Inferior parietal cortex (tissue), 1 donor: ENCODE measurements around the gene SART3.
"Not testable (repeated sequence)": the region's sequence is repeated elsewhere in the genome, so short reads cannot be mapped to it uniquely, and the experiment has no call there.

ENCODE experiments used
- DNase-seq: peaks from one replicate; pipeline ENCODE4 v3.0.0-alpha.2; 2016; ENCODE audit errors: extremely low spot score

The SART3 gene

GRCh38 chr12:108491256-108491655 is 69.7 kb downstream of the SART3 start:
- no peak for DNase-seq

DNA sequence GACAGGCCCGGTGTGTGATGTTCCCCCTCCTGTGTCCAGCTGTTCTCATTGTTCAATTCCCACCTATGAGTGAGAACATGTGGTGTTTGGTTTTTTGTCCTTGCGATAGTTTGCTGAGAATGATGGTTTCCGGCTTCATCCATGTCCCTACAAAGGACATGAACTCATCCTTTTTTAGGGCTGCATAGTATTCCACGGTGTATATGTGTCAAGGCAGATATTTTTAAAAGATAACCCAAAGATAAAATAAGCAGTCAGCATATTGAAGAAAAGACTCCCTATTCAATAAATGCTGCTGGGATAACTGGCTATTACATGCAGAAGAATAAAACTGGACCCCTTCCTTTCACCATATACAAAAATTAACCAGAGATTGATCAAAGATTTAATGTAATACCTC is 73.9 kb downstream of the SART3 start:
- not testable (repeated sequence) for DNase-seq

DNA sequence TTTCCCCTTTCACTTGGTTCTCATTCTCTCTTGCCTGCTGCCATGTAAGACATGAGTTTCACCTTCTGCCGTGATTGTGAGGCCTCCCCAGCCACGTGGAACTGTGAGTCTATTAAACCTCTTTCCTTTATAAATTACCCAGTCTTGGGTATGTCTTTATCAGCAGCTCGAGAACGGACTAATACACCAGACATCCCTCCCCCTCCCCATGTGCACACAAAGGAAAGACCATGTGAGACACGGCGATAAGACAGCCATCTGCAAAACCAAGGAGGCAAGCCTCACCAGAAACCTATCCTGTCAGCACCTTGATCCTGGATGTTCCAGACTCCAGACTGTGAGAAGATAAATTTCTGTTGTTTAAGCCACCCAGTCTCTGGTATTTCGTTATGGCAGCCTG is 75.6 kb downstream of the SART3 start:
- not testable (repeated sequence) for DNase-seq

DNA sequence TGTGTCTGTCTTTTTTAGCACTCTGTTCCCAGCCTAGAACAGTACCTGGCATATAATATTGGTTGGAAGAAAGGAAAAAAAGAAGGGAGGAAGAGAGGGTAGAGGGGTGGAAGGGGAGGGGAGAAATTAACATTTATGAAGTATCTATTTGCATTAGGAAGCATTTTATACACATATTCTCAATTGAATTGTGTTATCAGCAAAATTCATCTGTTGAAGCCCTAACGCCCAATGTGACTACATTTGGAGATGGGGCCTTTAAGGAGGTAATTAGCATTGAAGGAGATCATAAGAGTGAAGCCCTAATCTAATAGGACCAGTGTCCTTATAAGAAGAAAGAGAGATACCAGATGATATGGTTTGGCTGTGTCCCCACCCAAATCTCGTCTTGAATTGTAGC is 76.1 kb downstream of the SART3 start:
- DNase-seq, result no peak

DNA sequence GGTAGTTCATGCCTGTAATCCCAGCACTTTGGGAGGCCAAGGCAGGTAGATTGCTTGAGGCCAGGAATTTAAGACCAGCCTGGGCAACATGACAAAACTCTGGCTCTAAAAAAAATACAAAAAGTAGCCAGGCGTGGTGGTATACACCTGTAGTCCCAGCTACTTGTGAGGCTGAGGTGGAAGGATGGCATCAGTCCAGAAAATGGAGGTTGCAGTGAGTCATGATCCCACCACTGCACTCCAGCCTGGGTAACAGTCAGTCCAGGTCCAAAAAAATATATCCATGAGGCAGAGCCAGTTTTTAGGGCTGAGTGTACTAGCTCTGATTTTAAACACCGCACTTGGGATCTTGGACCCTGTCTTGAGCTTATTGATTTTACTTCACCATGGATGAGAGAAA is 76.5 kb downstream of the SART3 start:
- no peak for DNase-seq

DNA sequence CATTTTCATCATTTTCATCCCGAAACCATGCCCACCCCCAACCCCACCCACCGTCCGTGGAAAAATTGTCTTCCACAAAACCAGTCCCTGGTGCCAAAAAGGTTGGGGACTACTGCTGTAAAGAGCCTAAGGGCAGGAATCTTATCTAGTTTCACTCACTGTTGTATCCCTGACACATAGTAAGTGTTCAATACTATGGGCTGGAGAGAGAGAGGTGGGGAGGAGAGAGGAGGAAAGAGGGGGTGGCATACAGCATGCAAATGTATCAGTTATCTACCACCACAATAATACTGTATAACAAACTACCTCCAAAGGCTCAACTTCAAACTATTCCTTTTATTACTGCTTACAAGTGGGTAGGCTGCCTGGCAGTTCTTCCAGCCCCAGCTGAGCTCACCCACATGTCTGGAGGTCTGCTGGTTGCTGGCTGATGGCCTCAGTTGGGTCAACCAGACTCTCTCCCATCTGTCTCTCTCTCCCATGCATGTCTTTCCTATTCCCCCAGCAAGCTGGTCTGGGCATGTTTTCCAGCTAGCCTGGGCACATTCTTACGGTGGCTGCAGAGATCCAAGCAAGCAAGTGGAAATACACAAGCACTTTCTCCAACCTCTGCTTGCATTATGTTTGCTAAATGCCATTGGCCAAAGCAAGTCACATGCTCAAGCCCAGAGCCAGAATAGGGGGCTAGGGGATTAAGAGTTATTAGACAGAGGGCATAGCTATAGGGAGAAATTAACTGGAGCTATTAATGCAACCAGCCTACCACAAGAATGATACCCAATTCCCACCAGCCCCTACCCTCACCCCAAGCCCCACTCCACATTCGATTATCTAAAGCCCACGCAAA is 77.5 kb downstream of the SART3 start:
- DNase-seq, result no peak

- no peak for DNase-seq
Measured at GRCh38 chr12:108482717-108483212, 78.2 kb downstream of the SART3 start.

- no peak for DNase-seq
Measured at GRCh38 chr12:108479364-108480070, 81.5 kb downstream of the SART3 start.

- no peak for DNase-seq
Measured at GRCh38 chr12:108478611-108479206, 82.3 kb downstream of the SART3 start.

- no peak for DNase-seq
Measured at GRCh38 chr12:108477881-108478259, 83.1 kb downstream of the SART3 start.

DNA sequence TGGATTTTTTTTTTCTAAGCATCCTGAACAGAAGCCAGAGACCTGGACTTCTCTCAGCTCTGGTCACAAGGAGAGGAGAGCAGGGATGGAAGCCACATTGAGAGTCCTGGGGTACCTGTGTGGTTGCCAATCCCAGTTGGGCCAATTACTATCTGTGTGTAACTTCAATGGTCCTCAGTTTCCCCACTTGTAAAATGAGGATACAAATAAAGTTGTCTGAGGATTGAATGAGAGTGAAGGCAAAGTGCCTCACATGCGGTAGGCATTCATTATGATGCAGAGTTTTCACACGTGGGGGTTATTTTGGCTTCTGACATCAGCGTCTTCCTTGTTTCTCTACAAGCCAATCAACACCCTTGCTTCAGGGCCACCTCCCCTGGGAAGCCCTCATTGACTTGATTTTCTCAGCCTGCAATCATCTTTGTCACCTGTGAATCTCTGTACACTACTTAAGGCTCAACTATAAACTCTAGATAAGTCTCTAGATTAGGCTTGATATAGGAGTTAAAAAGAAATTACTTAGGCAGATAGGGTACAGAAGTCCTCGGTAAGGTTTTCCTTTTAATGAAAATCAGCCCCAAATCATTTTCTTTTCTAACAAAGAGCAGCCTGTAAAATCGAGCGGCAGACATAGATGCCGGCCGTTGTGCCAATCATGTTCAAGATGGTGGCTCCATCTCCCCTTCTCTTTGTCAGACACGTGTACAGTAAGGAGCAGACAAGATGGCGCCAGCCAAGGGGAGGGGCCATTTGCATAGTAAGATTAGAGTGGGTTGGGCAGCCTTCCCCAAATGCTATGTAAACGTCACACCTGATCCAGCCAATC is 83.7 kb downstream of the SART3 start:
- DNase-seq, result no peak

DNA sequence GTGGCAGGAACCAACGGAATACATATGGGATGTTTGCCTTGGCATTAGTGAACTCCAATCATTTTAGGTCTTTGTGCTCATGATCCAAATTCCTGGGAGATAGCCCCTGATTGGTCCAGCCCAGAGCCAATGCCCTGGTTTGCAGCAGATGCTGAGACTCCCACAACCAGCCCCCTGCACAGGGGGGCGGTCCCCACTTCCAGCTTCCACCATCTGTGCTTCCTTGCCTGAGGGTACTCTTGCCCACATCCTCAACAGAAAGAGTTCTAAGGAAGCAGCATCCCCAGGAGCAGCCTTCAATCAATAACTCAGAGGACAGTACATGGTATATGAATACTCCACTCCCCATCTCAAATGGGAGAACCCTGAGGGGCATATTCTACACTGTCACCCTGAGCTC is 85.6 kb downstream of the SART3 start:
- DNase-seq, result no peak

DNA sequence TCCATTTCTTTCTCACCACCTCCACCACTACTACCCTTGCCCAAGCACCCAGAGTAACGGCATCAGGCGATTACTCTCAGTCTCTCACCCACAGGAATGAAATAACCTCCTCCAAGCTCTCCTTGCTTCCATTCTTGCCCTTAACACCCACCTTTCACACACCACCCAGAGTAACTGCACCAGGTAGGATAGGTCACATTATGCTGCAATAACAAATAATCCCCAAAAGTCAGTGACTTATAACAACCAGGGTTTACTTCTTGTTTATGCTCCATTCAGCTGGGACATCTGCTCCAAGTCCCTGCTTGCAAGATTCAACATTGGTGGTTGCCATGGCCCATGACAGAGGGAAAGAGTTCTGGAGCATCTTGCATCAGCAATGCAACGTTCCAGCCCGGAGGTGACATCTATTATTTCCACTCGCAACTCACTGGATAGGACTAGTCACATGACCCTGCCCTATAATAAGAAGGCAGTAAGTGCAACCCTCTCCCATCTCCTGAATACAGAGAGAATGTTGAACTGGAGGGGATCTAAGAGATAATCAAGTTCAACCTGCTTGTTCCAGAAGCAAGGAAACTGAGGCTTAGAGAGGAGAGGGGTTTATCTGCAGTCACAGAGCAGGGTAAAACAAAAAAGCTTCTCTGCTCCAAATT is 87.4 kb downstream of the SART3 start:
- no peak for DNase-seq
